Tibial nerve (tissue), 3 donors: ENCODE results near the gene GABPB2.

Experiments
- CTCF ChIP-seq, 5 experiments: fragments of 200-600 bp in 3 of 5; fragments of 450-650 bp in 2 of 5; sonication (generic) in 3 of 5; IDR thresholded peaks; one replicate each; pipeline ENCODE4 v1.5.1; 2016 to 2019; ENCODE audit warnings: antibody characterized with exemption in 5 of 5, mild to moderate bottlenecking in 3 of 5, moderate library complexity in 2 of 5
- POLR2A ChIP-seq, 2 donors: fragments of 450-650 bp; IDR thresholded peaks; one replicate each; pipeline ENCODE4 v1.6.1; 2017; ENCODE audit warnings: antibody characterized with exemption in 2 of 2, mild to moderate bottlenecking in 2 of 2, moderate library complexity in 2 of 2

GRCh38 chr1:151124763-151125403, 54.3 kb downstream of the GABPB2 start:
- no peak for TF ChIP-seq POLR2A (IDR thresholded peaks at IDR 0.05)
- no peak for TF ChIP-seq CTCF (IDR thresholded peaks at IDR 0.05)
